ENCODE results near the gene GALK1. TPM values are rescaled to one million over a fixed set of nuclear protein-coding genes. Genes with fewer than 3 reads are reported as not detected.
"Not testable (repeated sequence)": the region's sequence is repeated elsewhere in the genome, so short reads cannot be mapped to it uniquely, and the experiment has no call there.

The GALK1 gene
- total RNA-seq, 1 experiment from 2014 or later = 36.7 TPM

DNA sequence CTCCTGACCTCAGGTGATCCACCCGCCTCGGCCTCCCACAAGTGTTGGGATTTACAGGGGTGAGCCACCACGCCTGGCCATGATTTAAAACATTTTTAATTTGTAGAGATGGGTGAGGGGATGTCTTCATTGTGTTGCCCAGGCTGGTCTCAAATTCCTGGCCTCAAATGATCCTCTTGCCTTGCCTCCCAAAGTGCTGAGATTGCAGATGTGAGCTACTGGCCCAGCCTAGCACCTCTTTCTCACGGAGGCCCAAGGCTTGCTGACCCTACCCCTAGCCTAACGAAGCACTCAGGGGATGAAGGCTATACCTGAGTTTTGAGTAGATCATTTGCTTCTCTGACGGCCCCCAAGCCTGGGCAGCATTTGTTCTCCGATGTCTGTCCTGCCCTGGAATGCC lies 46.2 kb upstream of the GALK1 start:
- no peaks in the 10 kb centered on the region for H3K27me3 ChIP-seq (ENCODE audit: insufficient read depth, low read length)
- no peaks in the 10 kb centered on the region for H3K9me3 Mint-ChIP-seq
- H3K79me1 ChIP-seq (ENCODE audit: insufficient read depth, low read depth, low read length, poor library complexity, severe bottlenecking) = no peaks in the 10 kb centered on the region
- H4K20me1 ChIP-seq (ENCODE audit: control insufficient read depth, insufficient read depth, insufficient read length) = no peaks in the 10 kb centered on the region
- no peak overlapping the region for H3K18ac ChIP-seq (ENCODE audit: insufficient read length, low read depth, low read length)
- no peaks in the 10 kb centered on the region for H3K27me3 Mint-ChIP-seq (ENCODE audit: low read depth)
- no peak overlapping the region for H2BK20ac ChIP-seq (ENCODE audit: low read depth, low read length, poor library complexity, severe bottlenecking)
- no peak overlapping the region for H3K14ac ChIP-seq (ENCODE audit: insufficient read depth, low read length)
- no peak for DNase-seq
- no peak overlapping the region for H3T11ph ChIP-seq (ENCODE audit: low read length)
- no peak overlapping the region for H3K27ac Mint-ChIP-seq
- H4K91ac ChIP-seq (ENCODE audit: insufficient read length, low read depth, low read length) = no peak overlapping the region
- TF ChIP-seq, protein P1, sequence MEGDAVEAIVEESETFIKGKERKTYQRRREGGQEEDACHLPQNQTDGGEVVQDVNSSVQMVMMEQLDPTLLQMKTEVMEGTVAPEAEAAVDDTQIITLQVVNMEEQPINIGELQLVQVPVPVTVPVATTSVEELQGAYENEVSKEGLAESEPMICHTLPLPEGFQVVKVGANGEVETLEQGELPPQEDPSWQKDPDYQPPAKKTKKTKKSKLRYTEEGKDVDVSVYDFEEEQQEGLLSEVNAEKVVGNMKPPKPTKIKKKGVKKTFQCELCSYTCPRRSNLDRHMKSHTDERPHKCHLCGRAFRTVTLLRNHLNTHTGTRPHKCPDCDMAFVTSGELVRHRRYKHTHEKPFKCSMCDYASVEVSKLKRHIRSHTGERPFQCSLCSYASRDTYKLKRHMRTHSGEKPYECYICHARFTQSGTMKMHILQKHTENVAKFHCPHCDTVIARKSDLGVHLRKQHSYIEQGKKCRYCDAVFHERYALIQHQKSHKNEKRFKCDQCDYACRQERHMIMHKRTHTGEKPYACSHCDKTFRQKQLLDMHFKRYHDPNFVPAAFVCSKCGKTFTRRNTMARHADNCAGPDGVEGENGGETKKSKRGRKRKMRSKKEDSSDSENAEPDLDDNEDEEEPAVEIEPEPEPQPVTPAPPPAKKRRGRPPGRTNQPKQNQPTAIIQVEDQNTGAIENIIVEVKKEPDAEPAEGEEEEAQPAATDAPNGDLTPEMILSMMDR (conservative IDR thresholded peaks at IDR 0.05) = no peak
- H3K56ac ChIP-seq (ENCODE audit: insufficient read length, low read depth, low read length) = no peak overlapping the region
- H3K23me2 ChIP-seq (ENCODE audit: insufficient read length, low read depth, low read length, poor library complexity, severe bottlenecking) = no peaks in the 10 kb centered on the region
- H2AFZ ChIP-seq (ENCODE audit: low read length) = no peak overlapping the region
- no peak overlapping the region for H2BK5ac ChIP-seq (ENCODE audit: insufficient read length, low read length)
- H3K9ac ChIP-seq (ENCODE audit: extremely low read depth, insufficient read length, low read length) = no peak overlapping the region
- H2BK120ac ChIP-seq (ENCODE audit: low read depth, low read length, poor library complexity, severe bottlenecking) = no peak overlapping the region
- no peak overlapping the region for H2BK15ac ChIP-seq (ENCODE audit: low read depth, low read length)
- no CpG with 5 or more reads among the region's 7 CpGs for whole genome bisulfite sequencing (ENCODE audit: extremely low coverage, insufficient read length, low lambda C conversion rate)
- H3K27ac ChIP-seq (ENCODE audit: insufficient read length, low read depth, low read length) = no peak overlapping the region
- H3K4me2 ChIP-seq (ENCODE audit: insufficient read depth, insufficient read length, low read length) = no peak overlapping the region
- no peak overlapping the region for H2AK5ac ChIP-seq (ENCODE audit: insufficient read length, low read length)
- no peaks in the 10 kb centered on the region for H3K4me1 ChIP-seq (ENCODE audit: insufficient read depth, low read length)
- H4K8ac ChIP-seq (replicated peaks; ENCODE audit: insufficient read length, low read depth, low read length) = no peak overlapping the region
- H4K5ac ChIP-seq (ENCODE audit: insufficient read length, low read depth, low read length) = no peak overlapping the region
- no peak overlapping the region for H3K4me3 Mint-ChIP-seq
- no peaks in the 10 kb centered on the region for H3K9me3 ChIP-seq (ENCODE audit: control insufficient read depth, low read depth, low read length)
- no peak overlapping the region for H3K23ac ChIP-seq (ENCODE audit: insufficient read length, low read depth, low read length)
- H3K4ac ChIP-seq (ENCODE audit: low read depth, low read length) = no peak overlapping the region
- H3K79me2 ChIP-seq (ENCODE audit: insufficient read depth, low read length) = no peaks in the 10 kb centered on the region
- no peaks in the 10 kb centered on the region for H3K4me1 Mint-ChIP-seq
- no peak overlapping the region for H2BK12ac ChIP-seq (ENCODE audit: insufficient read length, low read depth, low read length)
- peaks cover 6 to 50% (median 46%) of the 10 kb centered on the region in 3 experiments; a peak in 6 of 7 replicates for H3K36me3 Mint-ChIP-seq (ENCODE audit: insufficient read depth in 1 of 3, low read depth in 3 of 3)

DNA sequence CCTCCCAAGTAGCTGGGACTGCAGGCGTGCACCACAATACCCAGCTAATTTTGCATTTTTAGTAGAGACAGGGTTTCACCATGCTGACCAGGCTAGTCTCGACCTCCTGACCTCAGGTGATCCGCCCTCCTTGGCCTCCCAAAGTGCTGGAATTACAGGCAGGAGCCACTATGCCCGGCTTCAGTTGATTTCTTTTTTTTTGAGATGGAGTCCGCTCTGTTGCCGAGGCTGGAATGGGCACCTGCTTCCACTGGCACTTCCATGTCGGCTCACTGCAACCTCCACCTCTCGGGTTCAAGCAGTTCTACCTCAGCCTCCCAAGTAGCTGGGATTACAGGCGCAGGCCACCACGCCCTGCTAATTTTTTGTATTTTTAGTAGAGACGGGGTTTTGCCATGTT lies 45.8 kb upstream of the GALK1 start:
- not testable (repeated sequence) for H3K9ac ChIP-seq (ENCODE audit: extremely low read depth, insufficient read length, low read length); H3K4me1 ChIP-seq (ENCODE audit: insufficient read depth, low read length); H2AK5ac ChIP-seq (ENCODE audit: insufficient read length, low read length); H4K20me1 ChIP-seq (ENCODE audit: control insufficient read depth, insufficient read depth, insufficient read length); H2AFZ ChIP-seq (ENCODE audit: low read length); H3K56ac ChIP-seq (ENCODE audit: insufficient read length, low read depth, low read length); H2BK5ac ChIP-seq (ENCODE audit: insufficient read length, low read length); H3K27me3 ChIP-seq (ENCODE audit: insufficient read depth, low read length); H3K79me2 ChIP-seq (ENCODE audit: insufficient read depth, low read length); H3K14ac ChIP-seq (ENCODE audit: insufficient read depth, low read length); H3K23me2 ChIP-seq (ENCODE audit: insufficient read length, low read depth, low read length, poor library complexity, severe bottlenecking); H2BK20ac ChIP-seq (ENCODE audit: low read depth, low read length, poor library complexity, severe bottlenecking); H2BK120ac ChIP-seq (ENCODE audit: low read depth, low read length, poor library complexity, severe bottlenecking); H3K79me1 ChIP-seq (ENCODE audit: insufficient read depth, low read depth, low read length, poor library complexity, severe bottlenecking); H3K9me3 Mint-ChIP-seq; H3K18ac ChIP-seq (ENCODE audit: insufficient read length, low read depth, low read length); H4K91ac ChIP-seq (ENCODE audit: insufficient read length, low read depth, low read length); H3K27ac ChIP-seq (ENCODE audit: insufficient read length, low read depth, low read length); H4K5ac ChIP-seq (ENCODE audit: insufficient read length, low read depth, low read length); DNase-seq; H2BK15ac ChIP-seq (ENCODE audit: low read depth, low read length); H3K4me1 Mint-ChIP-seq; H3K4ac ChIP-seq (ENCODE audit: low read depth, low read length); H3T11ph ChIP-seq (ENCODE audit: low read length); H3K27me3 Mint-ChIP-seq (ENCODE audit: low read depth); H3K23ac ChIP-seq (ENCODE audit: insufficient read length, low read depth, low read length); H4K8ac ChIP-seq (replicated peaks; ENCODE audit: insufficient read length, low read depth, low read length); H3K4me3 Mint-ChIP-seq; H3K9me3 ChIP-seq (ENCODE audit: control insufficient read depth, low read depth, low read length); H3K27ac Mint-ChIP-seq; H2BK12ac ChIP-seq (ENCODE audit: insufficient read length, low read depth, low read length); H3K4me2 ChIP-seq (ENCODE audit: insufficient read depth, insufficient read length, low read length)
- H3K36me3 Mint-ChIP-seq (ENCODE audit: insufficient read depth in 1 of 3, low read depth in 3 of 3) = peaks cover 6 to 47% (median 43%) of the 10 kb centered on the region in 3 experiments; a peak in 6 of 7 replicates
- WGBS (ENCODE audit: extremely low coverage, insufficient read length, low lambda C conversion rate) = no CpG with 5 or more reads among the region's 11 CpGs
